ENCODE measurements around the gene CCT2. TPM values are rescaled to one million over a fixed set of nuclear protein-coding genes. Genes with fewer than 3 reads are reported as not detected.

CCT2 gene
- total and polyA plus RNA-seq, 2 of the 8 experiments (the other 6 are each of a cell fraction or from before 2014, with no cell fraction given) = 244 to 419 TPM

GRCh38 chr12:69648476-69648875, 63.2 kb downstream of the CCT2 start (continued):
- TF ChIP-seq GTF2F1 (IDR thresholded peaks at IDR 0.05; ENCODE audit: borderline replicate concordance, low read depth, low read length) = no peak
